K562 (cell line): ENCODE measurements around the gene MATN1. TPM values are rescaled to one million over a fixed set of nuclear protein-coding genes. Genes with fewer than 3 reads are reported as not detected.

Experiments
- ATAC-seq: fragments of 200-7000 bp; cut with Tn5 transposase; 3 replicates; pipeline ENCODE4 v1.9.1; 2020; ENCODE audit warnings: moderate library complexity
- BruUV-seq: library from RNA; stranded (reverse); fragments of 400-500 nt; replicated peaks from 2 replicates; lab custom pipeline; 2021; lab: Mats Ljungman, UMichigan
- CTCF ChIA-PET: fragments of 300-600 bp; formaldehyde crosslinking; extraction: SDS; loops from one replicate; lab custom pipeline; 2021; ENCODE audit warnings: low intra/inter-chr PET ratio; lab: Yijun Ruan, JAX
- POLR2A ChIA-PET: fragments of 300-600, 350-650 bp; sonication (Branson Sonifier 250); formaldehyde crosslinking; extraction: SDS; loops from one replicate; lab custom pipeline; 2021; ENCODE audit warnings: antibody characterized with exemption, inconsistent platforms; lab: Yijun Ruan, JAX
- DNase-seq, 4 experiments: peaks; one replicate each; pipeline versions ENCODE4 v3.0.0 to v3.0.0-alpha.2; 2011 to 2018; ENCODE audit warnings: low spot score in 3 of 4, mixed read lengths in 3 of 4; ENCODE audit errors: extremely low read depth in 1 of 4
- FAIRE-seq: peaks from 2 replicates; lab custom pipeline; 2011; peaks lifted over from hg19 to GRCh38; lab: Jason Lieb, UNC
- H2AFZ ChIP-seq: 2 replicates; pipeline ENCODE4 v1.6.0; 2011; ENCODE audit warnings: low read depth, low read length, control low read depth, inconsistent platforms
- H3K27ac ChIP-seq: fragments of 200-600 bp; 3 replicates; pipeline ENCODE4 v1.8.0; 2011; ENCODE audit warnings: low read depth, mild to moderate bottlenecking, control low read depth, inconsistent platforms, low read length, moderate library complexity, mixed read lengths; ENCODE audit errors: extremely low read depth
- H3K27me3 ChIP-seq, 2 experiments: fragments of 300-600 bp in 1 of 2; 2 replicates in 1 of 2; 3 replicates in 1 of 2; pipeline versions ENCODE4 v1.6.0 to v1.8.0; 2011; ENCODE audit warnings: inconsistent platforms in 2 of 2, low read length in 2 of 2, mild to moderate bottlenecking in 1 of 2, mixed read lengths in 1 of 2, moderate library complexity in 1 of 2; ENCODE audit not compliant: control insufficient read depth in 2 of 2, insufficient read depth in 2 of 2
- H3K36me3 ChIP-seq: fragments of 300-600 bp; 3 replicates; pipeline ENCODE4 v1.8.0; 2011; ENCODE audit warnings: mild to moderate bottlenecking, low read length, inconsistent platforms; ENCODE audit not compliant: control insufficient read depth, insufficient read depth
- H3K4me1 ChIP-seq, 2 experiments: fragments of 200-600 bp in 1 of 2; replicated peaks in 1 of 2; 2 replicates in 1 of 2; 3 replicates in 1 of 2; pipeline versions ENCODE4 v1.5.1 to v1.8.0; 2011; ENCODE audit warnings: inconsistent platforms in 2 of 2, low read length in 2 of 2, mild to moderate bottlenecking in 1 of 2, mixed read lengths in 1 of 2, moderate library complexity in 1 of 2; ENCODE audit not compliant: control insufficient read depth in 2 of 2, insufficient read depth in 2 of 2
- H3K4me2 ChIP-seq: 2 replicates; pipeline ENCODE4 v1.6.1; 2011; ENCODE audit warnings: low read length, control low read depth, inconsistent platforms, mixed read lengths; ENCODE audit not compliant: insufficient read depth
- H3K4me3 ChIP-seq: fragments of 200-600 bp; sonication (generic), shearing (Covaris generic); 2 replicates; pipeline ENCODE4 v1.5.1; 2016; ENCODE audit warnings: control low read depth, inconsistent platforms
- H3K79me2 ChIP-seq: fragments of 200-600 bp; 3 replicates; pipeline ENCODE4 v1.8.0; 2011; ENCODE audit warnings: low read length, inconsistent platforms; ENCODE audit not compliant: control insufficient read depth, insufficient read depth
- H3K9ac ChIP-seq, 2 experiments: 2 replicates each; pipeline versions ENCODE4 v1.6.0 to v1.6.1; 2011; ENCODE audit warnings: low read depth in 2 of 2, low read length in 2 of 2, control low read depth in 1 of 2, inconsistent platforms in 1 of 2, mild to moderate bottlenecking in 1 of 2, mixed read lengths in 1 of 2; ENCODE audit not compliant: insufficient read depth in 1 of 2
- H3K9me1 ChIP-seq: one replicate; pipeline ENCODE4 v1.6.0; 2011; ENCODE audit warnings: inconsistent platforms, mild to moderate bottlenecking, low read length, moderate library complexity; ENCODE audit not compliant: control insufficient read depth, insufficient read depth
- H3K9me3 ChIP-seq: replicated peaks from 2 replicates; pipeline ENCODE4 v1.5.1; 2011; ENCODE audit warnings: low read depth, low read length, inconsistent platforms; ENCODE audit not compliant: control insufficient read depth, insufficient read depth
- H4K20me1 ChIP-seq: replicated peaks from 2 replicates; pipeline ENCODE4 v1.6.1; 2011; ENCODE audit warnings: low read length, inconsistent platforms, mixed read lengths; ENCODE audit not compliant: control insufficient read depth, insufficient read depth
- CBX8 ChIP-seq: fragments of 200-600 bp; sonication (generic); IDR thresholded peaks from 2 replicates; pipeline ENCODE4 v1.6.1; 2012; ENCODE audit warnings: borderline replicate concordance, mixed run types, low read depth, mild to moderate bottlenecking, moderate library complexity, mixed read lengths, low read length, control low read depth, inconsistent platforms; ENCODE audit not compliant: poor library complexity, severe bottlenecking; ENCODE audit errors: extremely low read depth
- HIVEP1 ChIP-seq: fragments of 250-450 bp; sonication (Bioruptor Pico); IDR thresholded peaks from 2 replicates; pipeline ENCODE4 v1.4.0; 2020; ENCODE audit warnings: mild to moderate bottlenecking
- NCOR1 ChIP-seq: fragments of 450-650 bp; IDR thresholded peaks from 2 replicates; pipeline ENCODE4 v1.6.1; 2016; ENCODE audit warnings: mild to moderate bottlenecking, moderate library complexity
- SOX6 ChIP-seq: fragments of 450-650 bp; IDR thresholded peaks from 2 replicates; pipeline ENCODE4 v1.6.1; 2014; ENCODE audit warnings: mild to moderate bottlenecking
- STAT5A ChIP-seq: IDR thresholded peaks from 2 replicates; pipeline ENCODE4 v1.6.1; 2012; ENCODE audit warnings: low read length, inconsistent platforms, borderline replicate concordance
- TEAD1 ChIP-seq, 2 experiments: fragments of 450-650 bp in 1 of 2; sonication (generic) in 1 of 2; formaldehyde crosslinking; IDR thresholded peaks; 2 replicates each; pipeline versions ENCODE4 v1.4.0 to v1.8.0; 2020 to 2022; ENCODE audit warnings: mild to moderate bottlenecking in 2 of 2, missing genetic modification reagents in 1 of 2
- WGBS: fragments of 100-300 bp; shearing (Covaris generic); methylation state at CpG from one replicate; pipeline ENCODE4 v1.1.6; 2016; ENCODE audit warnings: low coverage, mixed read lengths; ENCODE audit not compliant: insufficient coverage; ENCODE audit errors: missing lambda C conversion rate; 5-methylcytosine and 5-hydroxymethylcytosine counted together
- in situ Hi-C: fragments of 300-500 bp; cut with MboI; formaldehyde crosslinking; loops from 4 replicates; pipeline ENCODE4 v1.15.0; 2018; ENCODE audit warnings: inconsistent platforms, mixed read lengths
- intact Hi-C: fragments of 100-400 bp; cut with micrococcal nuclease; formaldehyde crosslinking; loops from 2 replicates; pipeline ENCODE4 v1.14.2; 2022
- polyA plus RNA-seq, 8 experiments: library from polyadenylated mRNA; depleted of rRNA in 4 of 8; stranded (reverse) in 5 of 8; unstranded in 3 of 8; fragments of >200 nt; fragmentation: Nextera tagmentation in 2 of 8; fragmentation: Illumina TruSeq in 1 of 8; extraction: Ambion mirVana in 2 of 8; extraction: Trizol in 1 of 8; gene quantifications; 2 replicates each; pipeline versions ENCODE4 v1.2.1 to v1.2.3, GENCODE V29; 2011 to 2014; ENCODE audit warnings: inconsistent platforms in 1 of 8, missing spikeins in 1 of 8
- total RNA-seq, 7 experiments: library from RNA; depleted of rRNA in 6 of 7; stranded (reverse); fragments of >200 nt in 6 of 7; fragmentation: Illumina TruSeq in 2 of 7; extraction: Trizol in 2 of 7; gene quantifications; 2 replicates each; pipeline versions ENCODE4 v1.2.1 to v1.2.3, GENCODE V29; 2011 to 2021; ENCODE audit warnings: low replicate concordance in 1 of 7
- TF ChIP-seq, protein P1 (sequence below), 2 experiments: fragments of 450-650 bp; formaldehyde crosslinking in 1 of 2; IDR thresholded peaks; 2 replicates each; pipeline versions ENCODE4 v1.4.0 to v1.6.1; 2014 to 2020; ENCODE audit warnings: mild to moderate bottlenecking in 2 of 2, borderline replicate concordance in 1 of 2, low read depth in 1 of 2
- TF ChIP-seq, protein P2 (sequence below): sonication (generic); formaldehyde crosslinking; IDR thresholded peaks from 2 replicates; pipeline ENCODE4 v1.8.0; 2022; ENCODE audit warnings: mild to moderate bottlenecking, missing genetic modification reagents

The MATN1 gene
- total and polyA plus RNA-seq, 9 of the 15 experiments (the other 6 are each of a cell fraction or from before 2014, with no cell fraction given) = 0.10 to 2.3 (median 1.2) TPM

DNA sequence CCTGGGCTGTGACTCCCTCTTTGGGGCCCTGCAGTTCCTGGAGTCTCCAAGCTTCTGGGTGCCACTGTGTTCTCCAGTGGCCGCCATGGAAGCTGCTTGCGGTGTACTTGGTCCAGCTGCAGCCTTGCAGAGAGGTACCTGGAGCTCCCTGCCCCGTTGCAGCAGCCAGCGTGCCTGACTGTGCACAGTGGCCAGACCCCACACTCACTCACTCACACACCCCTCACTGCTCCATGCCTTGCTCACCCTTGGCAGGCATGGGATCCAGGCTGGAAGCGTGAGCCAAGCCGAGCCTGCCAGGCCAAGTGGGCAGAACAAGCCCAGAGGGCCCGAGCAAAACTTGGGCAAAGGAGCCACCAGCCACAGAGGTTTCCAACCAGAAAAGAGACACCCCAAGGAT is 43.0 kb downstream of the MATN1 start:
- 0% methylated on average over 7 of the region's 7 CpGs for WGBS
- Histone ChIP-seq H2AFZ (no peak overlapping the region), H3K4me2 (no peak overlapping the region), H3K9me1 (no peaks in the 10 kb centered on the region), H3K9me3 (no peaks in the 10 kb centered on the region), H3K79me2 (no peaks in the 10 kb centered on the region), H3K27ac (no peak overlapping the region), H4K20me1 (no peaks in the 10 kb centered on the region), H3K4me1 (peaks cover 0 to 4% of the 10 kb centered on the region in 2 experiments; a peak in 1 of 5 replicates), H3K36me3 (no peaks in the 10 kb centered on the region), H3K27me3 (peaks cover 10 to 17% of the 10 kb centered on the region in 2 experiments; a peak in 4 of 5 replicates), H3K9ac (no peak overlapping the region), H3K4me3 (no peak overlapping the region)
- POLR2A ChIA-PET = interaction anchor here (0.5 to 0.7 kb wide), 2 partner anchors 24 to 1048 kb away, joined by 3 read pairs; no protein-coding TSS in a partner anchor
- no peak for FAIRE-seq
- CTCF ChIA-PET = no interaction called here
- no peak for DNase-seq
- intact Hi-C loops (no loop called here), in situ Hi-C loops (no loop called here)
- ATAC-seq = no peak
- BruUV-seq = no TSS peak
- no peak for TF ChIP-seq TEAD1 (CRISPR knock-in tag; IDR thresholded peaks at IDR 0.05)
- TF ChIP-seq, protein P1, sequence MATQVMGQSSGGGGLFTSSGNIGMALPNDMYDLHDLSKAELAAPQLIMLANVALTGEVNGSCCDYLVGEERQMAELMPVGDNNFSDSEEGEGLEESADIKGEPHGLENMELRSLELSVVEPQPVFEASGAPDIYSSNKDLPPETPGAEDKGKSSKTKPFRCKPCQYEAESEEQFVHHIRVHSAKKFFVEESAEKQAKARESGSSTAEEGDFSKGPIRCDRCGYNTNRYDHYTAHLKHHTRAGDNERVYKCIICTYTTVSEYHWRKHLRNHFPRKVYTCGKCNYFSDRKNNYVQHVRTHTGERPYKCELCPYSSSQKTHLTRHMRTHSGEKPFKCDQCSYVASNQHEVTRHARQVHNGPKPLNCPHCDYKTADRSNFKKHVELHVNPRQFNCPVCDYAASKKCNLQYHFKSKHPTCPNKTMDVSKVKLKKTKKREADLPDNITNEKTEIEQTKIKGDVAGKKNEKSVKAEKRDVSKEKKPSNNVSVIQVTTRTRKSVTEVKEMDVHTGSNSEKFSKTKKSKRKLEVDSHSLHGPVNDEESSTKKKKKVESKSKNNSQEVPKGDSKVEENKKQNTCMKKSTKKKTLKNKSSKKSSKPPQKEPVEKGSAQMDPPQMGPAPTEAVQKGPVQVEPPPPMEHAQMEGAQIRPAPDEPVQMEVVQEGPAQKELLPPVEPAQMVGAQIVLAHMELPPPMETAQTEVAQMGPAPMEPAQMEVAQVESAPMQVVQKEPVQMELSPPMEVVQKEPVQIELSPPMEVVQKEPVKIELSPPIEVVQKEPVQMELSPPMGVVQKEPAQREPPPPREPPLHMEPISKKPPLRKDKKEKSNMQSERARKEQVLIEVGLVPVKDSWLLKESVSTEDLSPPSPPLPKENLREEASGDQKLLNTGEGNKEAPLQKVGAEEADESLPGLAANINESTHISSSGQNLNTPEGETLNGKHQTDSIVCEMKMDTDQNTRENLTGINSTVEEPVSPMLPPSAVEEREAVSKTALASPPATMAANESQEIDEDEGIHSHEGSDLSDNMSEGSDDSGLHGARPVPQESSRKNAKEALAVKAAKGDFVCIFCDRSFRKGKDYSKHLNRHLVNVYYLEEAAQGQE (IDR thresholded peaks at IDR 0.05; ENCODE audit: borderline replicate concordance) = no peak
- TF ChIP-seq, protein P1 (CRISPR knock-in tag; IDR thresholded peaks at IDR 0.05; ENCODE audit: low read depth) = no peak
- no peak for TF ChIP-seq HIVEP1 (CRISPR knock-in tag)
- TF ChIP-seq NCOR1 = no peak
- TF ChIP-seq, protein P2, sequence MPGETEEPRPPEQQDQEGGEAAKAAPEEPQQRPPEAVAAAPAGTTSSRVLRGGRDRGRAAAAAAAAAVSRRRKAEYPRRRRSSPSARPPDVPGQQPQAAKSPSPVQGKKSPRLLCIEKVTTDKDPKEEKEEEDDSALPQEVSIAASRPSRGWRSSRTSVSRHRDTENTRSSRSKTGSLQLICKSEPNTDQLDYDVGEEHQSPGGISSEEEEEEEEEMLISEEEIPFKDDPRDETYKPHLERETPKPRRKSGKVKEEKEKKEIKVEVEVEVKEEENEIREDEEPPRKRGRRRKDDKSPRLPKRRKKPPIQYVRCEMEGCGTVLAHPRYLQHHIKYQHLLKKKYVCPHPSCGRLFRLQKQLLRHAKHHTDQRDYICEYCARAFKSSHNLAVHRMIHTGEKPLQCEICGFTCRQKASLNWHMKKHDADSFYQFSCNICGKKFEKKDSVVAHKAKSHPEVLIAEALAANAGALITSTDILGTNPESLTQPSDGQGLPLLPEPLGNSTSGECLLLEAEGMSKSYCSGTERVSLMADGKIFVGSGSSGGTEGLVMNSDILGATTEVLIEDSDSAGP (CRISPR knock-in tag) = no peak
- no peak for TF ChIP-seq CBX8
- TF ChIP-seq STAT5A = no peak
- no peak for TF ChIP-seq SOX6
